Measurements from ENCODE around the gene ARHGAP42. TPM values are rescaled to one million over a fixed set of nuclear protein-coding genes. Genes with fewer than 3 reads are reported as not detected.

The ARHGAP42 gene
- total RNA-seq, 1 experiment from 2014 or later: 39.1 TPM

DNA sequence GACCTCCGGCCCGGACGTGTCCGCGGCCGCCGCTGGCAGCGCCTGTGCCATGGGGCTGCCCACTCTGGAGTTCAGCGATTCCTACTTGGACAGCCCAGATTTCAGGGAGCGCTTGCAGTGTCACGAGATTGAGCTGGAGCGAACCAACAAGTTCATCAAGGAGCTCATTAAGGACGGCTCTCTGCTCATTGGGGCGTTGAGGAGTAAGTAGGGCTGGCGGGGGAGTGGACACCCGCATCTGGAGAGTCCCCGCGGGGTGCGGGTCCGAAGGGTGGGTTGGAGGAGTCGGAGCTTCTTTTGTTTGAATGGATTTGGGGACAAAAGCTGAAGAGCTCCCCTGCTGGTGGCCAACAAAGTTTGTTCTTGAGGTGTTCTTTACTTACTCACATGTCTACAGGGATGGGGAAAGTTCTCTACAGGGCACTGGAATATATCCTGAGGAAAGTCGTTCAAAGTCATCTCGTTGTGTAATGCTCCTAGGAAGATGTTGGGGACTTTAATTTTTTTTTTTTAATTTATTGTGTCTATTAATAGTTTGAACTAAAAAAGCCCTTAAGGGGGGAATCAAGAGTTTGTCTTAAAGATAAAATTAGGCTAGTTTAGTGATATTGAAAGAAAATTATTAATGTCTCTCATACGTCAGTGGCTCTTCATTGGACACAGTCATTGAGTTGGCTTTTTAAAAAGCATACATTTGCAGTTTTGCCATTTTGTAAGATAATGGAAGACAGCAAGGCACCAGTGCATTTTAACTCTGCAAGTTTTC is 725 bp downstream of the ARHGAP42 start:
- H3K79me1 ChIP-seq (ENCODE audit: insufficient read depth, low read depth, low read length, poor library complexity, severe bottlenecking): peaks cover 5% of the 10 kb centered on the region
- Mint-ChIP-seq H3K27ac (peak overlapping the region; percentile 94 to 98 (median 96)), H3K9me3 (no peaks in the 10 kb centered on the region; a peak in 2 of 5 replicates), H3K36me3 (ENCODE audit: insufficient read depth in 1 of 3, low read depth in 3 of 3) (peaks cover 7 to 14% (median 13%) of the 10 kb centered on the region in 3 experiments), H3K27me3 (ENCODE audit: low read depth) (no peaks in the 10 kb centered on the region), H3K4me1 (peaks cover 46 to 48% of the 10 kb centered on the region in 2 experiments), H3K4me3 (peak overlapping the region; percentile 94 to 97)
- H3K4me1 ChIP-seq (ENCODE audit: insufficient read depth, low read length): no peaks in the 10 kb centered on the region; the same call in 1 of the 2 replicates
- no peak overlapping the region for H2BK120ac ChIP-seq (ENCODE audit: low read depth, low read length, poor library complexity, severe bottlenecking)
- WGBS (ENCODE audit: extremely low coverage, insufficient read length, low lambda C conversion rate): no CpG with 5 or more reads among the region's 24 CpGs
- peak; percentile 79 for DNase-seq
- no peaks in the 10 kb centered on the region for H3K9me3 ChIP-seq (ENCODE audit: control insufficient read depth, low read depth, low read length)
- H3K23ac ChIP-seq (ENCODE audit: insufficient read length, low read depth, low read length): no peak overlapping the region
- H2BK20ac ChIP-seq (ENCODE audit: low read depth, low read length, poor library complexity, severe bottlenecking): no peak overlapping the region
- H3K18ac ChIP-seq (ENCODE audit: insufficient read length, low read depth, low read length): peak overlapping the region; percentile 74
- no peak overlapping the region for H4K8ac ChIP-seq (replicated peaks; ENCODE audit: insufficient read length, low read depth, low read length)
- H3K9ac ChIP-seq (ENCODE audit: extremely low read depth, insufficient read length, low read length): peak overlapping the region; percentile 71
- no peaks in the 10 kb centered on the region for H4K20me1 ChIP-seq (ENCODE audit: control insufficient read depth, insufficient read depth, insufficient read length)
- no peak overlapping the region for H2BK15ac ChIP-seq (ENCODE audit: low read depth, low read length)
- H2AK5ac ChIP-seq (ENCODE audit: insufficient read length, low read length): no peak overlapping the region
- H3K23me2 ChIP-seq (ENCODE audit: insufficient read length, low read depth, low read length, poor library complexity, severe bottlenecking): peaks cover 7% of the 10 kb centered on the region
- peak overlapping the region; percentile 90 for H3K27ac ChIP-seq (ENCODE audit: insufficient read length, low read depth, low read length)
- peak overlapping the region; percentile 98 for H3K4me2 ChIP-seq (ENCODE audit: insufficient read depth, insufficient read length, low read length)
- H3K4ac ChIP-seq (ENCODE audit: low read depth, low read length): no peak overlapping the region
- H3K27me3 ChIP-seq (ENCODE audit: insufficient read depth, low read length): no peaks in the 10 kb centered on the region
- peaks cover 6% of the 10 kb centered on the region; the same call in 1 of the 2 replicates for H3K79me2 ChIP-seq (ENCODE audit: insufficient read depth, low read length)
- no peak overlapping the region for H2AFZ ChIP-seq (ENCODE audit: low read length)
- H2BK5ac ChIP-seq (ENCODE audit: insufficient read length, low read length): no peak overlapping the region
- H2BK12ac ChIP-seq (ENCODE audit: insufficient read length, low read depth, low read length): no peak overlapping the region
- H3K56ac ChIP-seq (ENCODE audit: insufficient read length, low read depth, low read length): no peak overlapping the region
- H3T11ph ChIP-seq (ENCODE audit: low read length): no peak overlapping the region
- H4K5ac ChIP-seq (ENCODE audit: insufficient read length, low read depth, low read length): no peak overlapping the region
- H3K14ac ChIP-seq (ENCODE audit: insufficient read depth, low read length): peak overlapping the region; percentile 82
- TF ChIP-seq, protein P1, sequence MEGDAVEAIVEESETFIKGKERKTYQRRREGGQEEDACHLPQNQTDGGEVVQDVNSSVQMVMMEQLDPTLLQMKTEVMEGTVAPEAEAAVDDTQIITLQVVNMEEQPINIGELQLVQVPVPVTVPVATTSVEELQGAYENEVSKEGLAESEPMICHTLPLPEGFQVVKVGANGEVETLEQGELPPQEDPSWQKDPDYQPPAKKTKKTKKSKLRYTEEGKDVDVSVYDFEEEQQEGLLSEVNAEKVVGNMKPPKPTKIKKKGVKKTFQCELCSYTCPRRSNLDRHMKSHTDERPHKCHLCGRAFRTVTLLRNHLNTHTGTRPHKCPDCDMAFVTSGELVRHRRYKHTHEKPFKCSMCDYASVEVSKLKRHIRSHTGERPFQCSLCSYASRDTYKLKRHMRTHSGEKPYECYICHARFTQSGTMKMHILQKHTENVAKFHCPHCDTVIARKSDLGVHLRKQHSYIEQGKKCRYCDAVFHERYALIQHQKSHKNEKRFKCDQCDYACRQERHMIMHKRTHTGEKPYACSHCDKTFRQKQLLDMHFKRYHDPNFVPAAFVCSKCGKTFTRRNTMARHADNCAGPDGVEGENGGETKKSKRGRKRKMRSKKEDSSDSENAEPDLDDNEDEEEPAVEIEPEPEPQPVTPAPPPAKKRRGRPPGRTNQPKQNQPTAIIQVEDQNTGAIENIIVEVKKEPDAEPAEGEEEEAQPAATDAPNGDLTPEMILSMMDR (conservative IDR thresholded peaks at IDR 0.05): peak; percentile 75
- no peak overlapping the region for H4K91ac ChIP-seq (ENCODE audit: insufficient read length, low read depth, low read length)

All from H9 (cell line).